NCI-H128 (cell line): Measurements from ENCODE around the gene EID3.
A peak's percentile ranks its signal among the peaks of the same experiment; 100 is the strongest.
"Not testable (repeated sequence)": the region's sequence is repeated elsewhere in the genome, so short reads cannot be mapped to it uniquely, and the experiment has no call there.

Source experiments
- DNase-seq: peaks from one replicate; lab custom pipeline; 2025; ENCODE audit not compliant: unreplicated experiment; lab: John Stamatoyannopoulos, UW

Gene EID3

DNA sequence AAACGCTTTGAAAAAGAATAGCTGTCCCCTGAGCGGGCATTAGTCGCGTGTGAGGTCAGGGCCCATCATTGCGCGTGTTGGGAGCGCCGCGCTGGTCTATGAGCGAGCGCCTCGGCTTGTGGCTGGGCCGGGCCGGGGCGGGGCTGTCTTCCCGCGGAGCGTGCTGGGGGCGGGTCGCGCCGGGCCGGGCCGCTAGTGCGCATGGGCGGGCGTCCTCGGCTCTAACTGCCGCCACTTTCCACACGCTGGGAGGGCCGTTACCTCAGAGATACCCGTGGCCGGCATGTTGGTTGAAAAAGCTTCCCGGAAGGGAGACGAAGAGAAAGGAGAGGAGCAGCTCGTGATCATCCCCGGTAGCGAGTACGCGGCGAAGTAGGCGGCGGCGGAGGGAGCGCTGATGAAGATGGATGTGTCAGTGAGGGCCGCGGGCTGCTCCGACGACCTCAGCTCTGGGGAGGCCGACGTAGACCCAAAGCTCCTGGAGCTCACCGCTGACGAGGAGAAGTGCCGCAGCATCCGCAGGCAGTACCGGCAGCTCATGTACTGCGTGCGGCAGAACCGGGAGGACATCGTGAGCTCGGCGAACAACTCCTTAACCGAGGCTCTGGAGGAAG, at the start of gene EID3:
Gene EID3 (plus strand): TSS at position 202 of the 614 bp plus-strand sequence. CDS start 196 bp downstream, at position 398.
- DNase-seq = no peak

GRCh38 chr12:104257913-104258472, 45.5 kb upstream of the EID3 start:
- DNase-seq = no peak

GRCh38 chr12:104258476-104259067, 45.0 kb upstream of the EID3 start:
- no peak for DNase-seq

DNA sequence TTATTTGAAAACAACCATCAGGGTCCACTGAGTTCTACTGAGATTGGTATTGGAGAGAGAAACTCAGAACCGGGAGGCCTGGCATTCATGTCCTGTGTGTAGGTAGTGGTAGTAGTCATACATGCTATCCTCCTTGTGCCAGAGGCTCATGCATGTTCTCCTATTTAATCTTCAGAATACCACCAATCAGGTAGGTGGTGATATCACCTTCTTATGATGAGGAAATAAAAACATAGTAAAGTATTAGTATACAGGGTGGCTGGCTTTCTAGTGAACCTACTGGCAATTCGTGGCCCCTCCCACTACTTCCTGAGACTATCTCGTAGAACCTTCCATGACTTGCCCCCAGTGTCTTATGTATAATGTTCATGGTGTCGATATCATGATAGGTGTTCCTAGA, 40.5 kb upstream of the EID3 start:
- no peak for DNase-seq

GRCh38 chr12:104263580-104264358, 39.8 kb upstream of the EID3 start:
- peak; percentile 33 for DNase-seq

DNA sequence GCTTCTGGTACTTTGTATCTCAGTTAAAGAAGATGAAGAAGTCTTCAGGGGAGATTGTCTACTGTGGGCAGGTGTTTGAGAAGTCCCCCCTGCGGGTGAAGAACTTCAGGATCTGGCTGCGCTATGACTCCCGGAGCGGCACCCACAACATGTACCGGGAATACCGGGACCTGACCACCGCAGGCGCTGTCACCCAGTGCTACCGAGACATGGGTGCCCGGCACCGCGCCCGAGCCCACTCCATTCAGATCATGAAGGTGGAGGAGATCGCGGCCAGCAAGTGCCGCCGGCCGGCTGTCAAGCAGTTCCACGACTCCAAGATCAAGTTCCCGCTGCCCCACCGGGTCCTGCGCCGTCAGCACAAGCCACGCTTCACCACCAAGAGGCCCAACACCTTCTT, 38.1 kb upstream of the EID3 start:
- not testable (repeated sequence) for DNase-seq

- no peak for DNase-seq
Observed at GRCh38 chr12:104272938-104273337, 30.6 kb upstream of the EID3 start.

DNA sequence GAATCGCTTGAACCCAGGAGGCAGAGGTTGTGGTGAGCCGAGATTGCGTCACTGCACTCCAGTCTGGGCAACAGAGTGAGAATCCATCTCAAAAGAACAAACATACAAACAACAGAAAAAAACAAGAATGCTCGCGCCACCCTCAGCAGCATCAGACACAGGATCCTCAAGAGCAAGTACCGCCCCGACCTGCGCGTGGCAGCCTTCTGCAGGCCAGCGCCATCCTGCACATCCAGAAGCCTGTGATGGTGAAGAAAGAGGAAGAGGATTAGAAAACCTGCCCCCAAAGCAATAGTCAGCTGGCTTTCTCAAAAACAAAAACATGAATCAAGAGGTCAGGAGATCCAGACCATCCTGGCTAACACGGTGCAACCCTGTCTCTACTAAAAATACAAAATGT, 30.0 kb upstream of the EID3 start:
- DNase-seq = no peak

DNA sequence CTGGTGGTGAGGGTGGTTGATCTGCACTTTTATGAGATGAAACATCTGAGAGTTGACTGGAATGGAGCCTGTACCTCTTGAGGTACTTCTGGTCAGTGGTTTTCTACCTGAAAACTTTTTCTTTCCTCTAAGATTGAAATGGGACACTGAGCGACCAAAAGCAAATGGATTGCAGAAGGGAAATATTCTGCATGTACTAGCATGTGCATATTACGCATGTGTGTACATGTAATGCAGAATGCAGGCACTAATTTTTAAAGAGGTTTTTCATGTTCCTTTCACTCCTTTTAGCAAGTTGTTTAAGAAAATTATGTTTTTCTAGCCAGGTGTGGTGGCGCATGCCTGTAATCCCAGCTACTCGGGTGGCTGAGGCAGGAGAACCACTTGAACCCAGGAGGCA, 28.7 kb upstream of the EID3 start:
- DNase-seq = no peak

DNA sequence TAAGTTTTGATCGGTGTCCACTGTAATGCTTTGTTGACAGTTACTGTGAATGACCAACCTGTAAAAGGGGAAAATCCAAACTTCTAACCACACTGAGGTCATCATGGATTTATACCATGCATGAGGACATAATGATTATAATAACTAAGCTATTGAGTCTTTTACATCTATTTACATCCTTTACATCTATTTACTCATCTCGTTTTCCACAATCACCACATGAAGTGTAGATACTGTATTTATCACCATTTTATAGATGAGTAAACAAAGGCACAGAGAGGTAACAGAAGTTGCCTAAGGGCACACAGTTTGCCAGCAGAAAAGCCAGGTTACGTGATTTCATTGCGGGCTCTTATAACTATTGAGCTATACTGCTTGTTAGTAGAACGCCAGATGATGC, 27.9 kb upstream of the EID3 start:
- DNase-seq = no peak

- peak; percentile 93 for DNase-seq
Observed at GRCh38 chr12:104276273-104277131, 27.0 kb upstream of the EID3 start.

GRCh38 chr12:104279164-104279563, 24.4 kb upstream of the EID3 start:
- no peak for DNase-seq

GRCh38 chr12:104280111-104280510, 23.4 kb upstream of the EID3 start:
- DNase-seq = no peak

- DNase-seq = no peak
Observed at GRCh38 chr12:104280717-104281458, 22.7 kb upstream of the EID3 start.

DNA sequence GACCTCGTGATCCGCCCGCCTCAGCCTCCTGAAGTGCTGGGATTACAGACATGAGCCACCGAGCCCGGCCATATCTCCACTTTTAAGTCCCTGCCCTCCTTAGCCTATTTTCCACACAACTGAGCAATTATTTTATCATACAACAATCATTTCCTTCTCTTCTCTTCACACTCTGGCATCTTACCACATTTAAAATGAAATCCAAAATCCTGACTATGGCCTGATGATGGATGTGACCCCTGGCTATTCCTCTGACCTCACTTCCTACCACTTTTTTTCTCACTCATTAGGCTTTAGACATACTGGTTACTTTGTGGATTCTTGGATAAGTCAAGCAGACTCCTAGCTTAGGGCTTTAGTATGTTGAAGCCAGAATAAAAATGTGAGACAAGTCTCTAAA, 21.9 kb upstream of the EID3 start:
- DNase-seq = no peak

DNA sequence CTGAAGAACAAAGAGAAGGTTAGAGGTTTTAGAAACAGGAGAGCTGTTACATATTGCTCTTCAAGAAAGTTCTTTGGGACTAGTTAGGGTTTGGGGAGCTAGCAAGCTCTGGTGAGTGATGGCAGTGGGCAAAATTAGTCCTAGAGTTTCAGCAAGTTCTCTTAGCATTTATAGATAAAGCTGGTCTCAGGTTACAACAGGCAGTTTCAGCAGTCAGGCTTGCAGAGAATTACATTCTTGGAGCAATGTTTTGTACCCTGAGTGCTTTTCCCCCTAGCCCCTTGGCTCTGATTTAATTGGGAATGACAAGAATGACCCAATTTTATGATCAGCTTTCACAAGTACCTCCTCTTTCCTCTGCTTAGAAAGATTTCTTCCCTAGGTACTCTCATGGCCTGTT, 21.4 kb upstream of the EID3 start:
- no peak for DNase-seq

GRCh38 chr12:104285740-104286515, 17.6 kb upstream of the EID3 start:
- no peak for DNase-seq

DNA sequence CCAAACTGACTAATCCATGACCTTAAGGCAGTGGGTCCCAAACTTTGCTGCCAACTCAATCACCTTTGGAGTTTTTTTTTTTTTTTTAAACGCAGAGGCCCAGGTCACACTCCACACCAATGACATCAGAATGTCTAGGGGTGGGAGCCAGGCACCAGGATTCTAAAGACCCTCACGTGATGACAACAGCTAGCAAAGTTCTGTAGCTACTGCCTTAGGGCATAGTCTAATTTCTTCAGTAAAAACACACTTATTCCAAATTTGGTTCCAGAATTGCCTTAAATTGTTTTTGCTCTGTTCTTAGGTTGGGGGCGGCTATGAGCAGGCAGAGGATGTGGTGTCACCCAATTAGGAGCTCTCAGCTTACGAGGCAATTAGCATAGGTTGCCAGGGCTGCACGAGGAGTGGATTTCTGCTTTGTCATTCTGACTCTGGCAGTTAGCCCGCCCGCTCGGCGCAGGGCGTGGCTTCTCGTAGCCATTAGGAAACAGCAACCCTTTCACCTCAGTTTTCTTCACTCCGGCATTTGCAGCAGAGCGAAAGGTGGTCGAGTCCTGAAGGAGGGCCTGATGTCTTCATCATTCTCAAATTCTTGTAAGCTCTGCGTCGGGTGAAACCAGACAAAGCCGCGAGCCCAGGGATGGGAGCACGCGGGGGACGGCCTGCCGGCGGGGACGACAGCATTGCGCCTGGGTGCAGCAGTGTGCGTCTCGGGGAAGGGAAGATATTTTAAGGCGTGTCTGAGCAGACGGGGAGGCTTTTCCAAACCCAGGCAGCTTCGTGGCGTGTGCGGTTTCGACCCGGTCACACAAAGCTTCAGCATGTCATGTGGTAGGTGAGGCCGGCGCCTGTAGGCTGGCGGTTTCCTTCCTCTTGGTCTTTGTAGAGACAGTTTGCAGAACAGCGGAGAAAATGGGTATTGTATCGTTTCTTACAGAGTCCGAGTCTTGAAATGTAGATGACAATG, 16.7 kb upstream of the EID3 start:
- DNase-seq = peak; percentile 87
